BLaER1 treated with 17β-estradiol and CSF1 and Interleukin-3, amounts not matched to agents 10 nM and 100 nM (cell line): ENCODE measurements around the gene ENTPD8.

Source experiments
- H3K27ac ChIP-seq, 11 experiments: shearing (Covaris generic); formaldehyde crosslinking; 2 replicates each; pipeline ENCODE4 v1.8.1; 2022
- H3K27me3 ChIP-seq, 11 experiments: shearing (Covaris generic); formaldehyde crosslinking; 2 replicates each; pipeline ENCODE4 v1.8.1; 2022
- H3K36me3 ChIP-seq, 11 experiments: shearing (Covaris generic); formaldehyde crosslinking; 2 replicates each; pipeline ENCODE4 v1.8.1; 2022
- H3K4me1 ChIP-seq, 10 experiments: shearing (Covaris generic); formaldehyde crosslinking; 2 replicates each; pipeline ENCODE4 v1.8.1; 2022
- H3K4me2 ChIP-seq, 11 experiments: shearing (Covaris generic); formaldehyde crosslinking; 2 replicates each; pipeline ENCODE4 v1.8.1; 2022
- H3K4me3 ChIP-seq, 10 experiments: shearing (Covaris generic); formaldehyde crosslinking; 2 replicates each; pipeline ENCODE4 v1.8.1; 2022
- H3K9ac ChIP-seq, 11 experiments: shearing (Covaris generic); formaldehyde crosslinking; 2 replicates each; pipeline ENCODE4 v1.8.1; 2022
- H3K9me3 ChIP-seq, 11 experiments: shearing (Covaris generic); formaldehyde crosslinking; replicated peaks in 1 of 11; 2 replicates each; pipeline ENCODE4 v1.8.1; 2022
- H4K20me1 ChIP-seq, 11 experiments: shearing (Covaris generic); formaldehyde crosslinking; 2 replicates each; pipeline ENCODE4 v1.8.1; 2022
- Cebpa-rat ChIP-seq, 11 experiments: shearing (Covaris generic); IDR thresholded peaks; 2 replicates each; pipeline ENCODE4 v1.8.1; 2022

Gene ENTPD8

GRCh38 chr9:137465720-137466388 lies 24.7 kb upstream of the ENTPD8 start:
- Histone ChIP-seq H3K27me3 (peaks cover 0 to 14% (median 12%) of the 10 kb centered on the region in 11 experiments; a peak in 14 of 22 replicates), H3K9ac (no peak overlapping the region), H3K4me2 (no peak overlapping the region), H4K20me1 (peaks cover 0 to 15% (median 0%) of the 10 kb centered on the region in 11 experiments; a peak in 1 of 22 replicates), H3K27ac (no peak overlapping the region), H3K9me3 (0 out of 22 replicates have a peak, but pooled peaks cover 0 to 5% (median 0%) of the 10 kb centered on the region in 11 experiments), H3K36me3 (no peaks in the 10 kb centered on the region), H3K4me3 (no peak overlapping the region), H3K4me1 (peaks cover 20 to 55% (median 39%) of the 10 kb centered on the region in 10 experiments)
- TF ChIP-seq Cebpa-rat (IDR thresholded peaks at IDR 0.05): no peak

GRCh38 chr9:137465000-137465719 lies 24.0 kb upstream of the ENTPD8 start:
- no peak for TF ChIP-seq Cebpa-rat (IDR thresholded peaks at IDR 0.05)
- H3K4me1 ChIP-seq: peaks cover 13 to 55% (median 39%) of the 10 kb centered on the region in 10 experiments

DNA sequence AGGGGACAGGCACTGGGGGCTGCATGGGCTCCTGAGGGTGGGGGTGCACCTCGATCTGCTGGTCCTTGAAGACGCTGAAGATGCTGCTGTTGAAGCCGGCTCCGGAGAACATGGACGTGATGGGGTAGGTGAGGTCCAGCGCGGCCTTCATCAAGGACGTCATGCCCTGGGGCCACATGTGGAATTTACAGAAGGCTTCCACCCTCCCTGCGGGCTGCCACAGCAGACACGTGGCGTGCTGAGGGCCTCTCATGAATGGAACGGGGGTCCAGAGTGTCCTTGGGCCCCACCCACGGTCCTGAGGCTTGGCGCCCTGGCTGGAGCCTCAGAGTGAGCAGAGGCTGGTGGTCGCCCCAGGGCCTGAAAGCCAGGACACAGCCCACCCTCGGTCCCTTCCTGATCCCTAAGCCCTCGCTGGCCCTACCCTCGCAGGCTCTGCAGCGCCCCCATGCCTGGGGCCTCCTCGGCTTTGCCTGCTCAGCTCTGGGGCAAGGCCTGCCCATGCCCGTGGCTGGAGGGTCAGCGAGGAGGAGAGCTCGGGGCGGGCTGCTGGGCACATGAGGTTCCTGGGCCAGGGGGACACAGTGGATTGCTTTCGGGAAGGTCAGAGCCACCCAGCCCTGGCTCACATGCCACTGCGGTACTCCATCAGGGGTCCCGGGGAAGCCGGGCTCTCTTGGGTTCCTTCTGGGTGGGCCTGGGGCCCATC lies 23.3 kb upstream of the ENTPD8 start:
- Histone ChIP-seq H3K4me1 (peaks cover 18 to 55% (median 39%) of the 10 kb centered on the region in 10 experiments), H3K9ac (no peak overlapping the region), H3K4me2 (no peak overlapping the region), H3K27ac (no peak overlapping the region), H3K36me3 (no peaks in the 10 kb centered on the region), H3K27me3 (peaks cover 0 to 14% (median 12%) of the 10 kb centered on the region in 11 experiments; a peak in 14 of 22 replicates), H3K9me3 (0 out of 22 replicates have a peak, but pooled peaks cover 0 to 5% (median 0%) of the 10 kb centered on the region in 11 experiments), H4K20me1 (peaks cover 0 to 15% (median 0%) of the 10 kb centered on the region in 11 experiments; a peak in 1 of 22 replicates), H3K4me3 (no peak overlapping the region)
- no peak for TF ChIP-seq Cebpa-rat (IDR thresholded peaks at IDR 0.05)

More at GRCh38 chr9:137465000-137465719, 24.0 kb upstream of the ENTPD8 start:
- H3K27ac ChIP-seq: no peak overlapping the region
- no peak overlapping the region for H3K9ac ChIP-seq
- H4K20me1 ChIP-seq: peaks cover 0 to 15% (median 0%) of the 10 kb centered on the region in 11 experiments; a peak in 1 of 22 replicates
- no peak overlapping the region for H3K4me3 ChIP-seq
- H3K9me3 ChIP-seq: 0 out of 22 replicates have a peak, but pooled peaks cover 0 to 5% (median 0%) of the 10 kb centered on the region in 11 experiments
- peaks cover 0 to 14% (median 12%) of the 10 kb centered on the region in 11 experiments; a peak in 14 of 22 replicates for H3K27me3 ChIP-seq
- no peaks in the 10 kb centered on the region for H3K36me3 ChIP-seq
- H3K4me2 ChIP-seq: no peak overlapping the region

- Histone ChIP-seq H3K36me3 (no peaks in the 10 kb centered on the region), H3K4me1 (peaks cover 20 to 51% (median 38%) of the 10 kb centered on the region in 10 experiments), H3K4me3 (no peak overlapping the region), H3K9me3 (0 out of 22 replicates have a peak, but pooled peaks cover 0 to 5% (median 0%) of the 10 kb centered on the region in 11 experiments), H3K27ac (no peak overlapping the region), H3K27me3 (peaks cover 0 to 14% (median 12%) of the 10 kb centered on the region in 11 experiments; a peak in 14 of 22 replicates), H3K4me2 (no peak overlapping the region), H3K9ac (no peak overlapping the region), H4K20me1 (peaks cover 0 to 15% (median 0%) of the 10 kb centered on the region in 11 experiments; a peak in 2 of 22 replicates)
- no peak for TF ChIP-seq Cebpa-rat (IDR thresholded peaks at IDR 0.05)
Measured at GRCh38 chr9:137463931-137464290, 22.8 kb upstream of the ENTPD8 start.

- Histone ChIP-seq H3K27ac (peak overlapping the region in 1 of 11 experiments; percentile 41; a peak in 1 of 22 replicates), H3K4me1 (peaks cover 23 to 49% (median 41%) of the 10 kb centered on the region in 10 experiments)
- no peak for TF ChIP-seq Cebpa-rat (IDR thresholded peaks at IDR 0.05)
Measured at GRCh38 chr9:137462986-137463930, 22.1 kb upstream of the ENTPD8 start.

DNA sequence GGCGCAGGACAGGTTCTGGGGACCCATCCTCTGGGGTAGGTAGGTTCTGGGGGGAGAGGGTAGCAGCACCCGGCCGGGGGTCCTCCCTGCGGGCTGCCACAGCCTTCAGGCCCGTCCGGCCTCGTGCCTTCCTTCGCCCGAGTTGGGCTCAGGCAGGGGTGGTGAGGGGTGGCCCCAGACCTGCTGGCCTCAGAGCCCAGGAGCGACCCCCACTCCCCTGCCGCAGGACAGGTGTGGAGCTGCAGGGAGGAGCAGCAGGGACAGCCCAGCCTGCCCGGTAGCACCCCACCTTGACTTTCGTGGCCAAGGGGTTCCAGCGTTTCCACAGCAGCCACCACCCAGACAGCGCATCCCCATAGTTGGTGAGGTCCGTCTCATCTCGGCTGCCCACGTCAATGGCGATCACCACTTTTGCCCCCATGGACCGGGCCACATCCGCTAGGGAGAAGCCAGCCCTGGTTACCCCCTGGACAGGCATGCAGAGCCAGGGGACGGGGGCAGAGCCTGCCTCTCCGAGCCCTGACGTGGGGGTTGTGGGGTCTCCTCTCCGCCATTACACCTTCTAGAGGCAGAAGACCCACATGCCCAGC lies 21.3 kb upstream of the ENTPD8 start:
- 0 out of 22 replicates have a peak, but pooled peaks cover 0 to 5% (median 0%) of the 10 kb centered on the region in 11 experiments for H3K9me3 ChIP-seq
- no peak for TF ChIP-seq Cebpa-rat (IDR thresholded peaks at IDR 0.05)
- H3K4me3 ChIP-seq: peak overlapping the region in 4 of 10 experiments; percentile 16 to 50 (median 42); a peak in 6 of 20 replicates
- peak overlapping the region in 5 of 11 experiments; percentile 16 to 48 (median 39); a peak in 7 of 22 replicates for H3K27ac ChIP-seq
- H3K4me1 ChIP-seq: peaks cover 30 to 53% (median 49%) of the 10 kb centered on the region in 10 experiments
- peak overlapping the region; percentile 66 to 99 (median 86) for H3K4me2 ChIP-seq
- H3K36me3 ChIP-seq: peaks cover 0 to 3% (median under 1%) of the 10 kb centered on the region in 11 experiments; a peak in 9 of 22 replicates
- peaks cover 0 to 28% (median 12%) of the 10 kb centered on the region in 11 experiments; a peak in 19 of 22 replicates for H4K20me1 ChIP-seq
- peaks cover 0 to 14% (median 12%) of the 10 kb centered on the region in 11 experiments; a peak in 14 of 22 replicates for H3K27me3 ChIP-seq
- H3K9ac ChIP-seq: peak overlapping the region in 7 of 11 experiments; percentile 3 to 42 (median 16); a peak in 7 of 22 replicates

More at GRCh38 chr9:137462986-137463930, 22.1 kb upstream of the ENTPD8 start:
- Histone ChIP-seq H3K27me3 (peaks cover 0 to 14% (median 12%) of the 10 kb centered on the region in 11 experiments; a peak in 14 of 22 replicates), H3K9ac (no peak overlapping the region), H4K20me1 (peaks cover 0 to 20% (median 5%) of the 10 kb centered on the region in 11 experiments; a peak in 19 of 22 replicates), H3K36me3 (no peaks in the 10 kb centered on the region), H3K9me3 (0 out of 22 replicates have a peak, but pooled peaks cover 0 to 5% (median 0%) of the 10 kb centered on the region in 11 experiments), H3K4me2 (peak overlapping the region in 9 of 11 experiments; percentile 66 to 99 (median 88); a peak in 16 of 22 replicates), H3K4me3 (no peak overlapping the region)
